NCI-H2107 treated with DMSO at 0.1 percent for 48 hours (cell line): ENCODE measurements around the gene GRM5.
"Not testable (repeated sequence)": the region's sequence is repeated elsewhere in the genome, so short reads cannot be mapped to it uniquely, and the experiment has no call there.

ENCODE experiments used
- DNase-seq: peaks from one replicate; lab custom pipeline; 2025; ENCODE audit not compliant: unreplicated experiment; lab: John Stamatoyannopoulos, UW

Gene GRM5

GRCh38 chr11:88843766-88844426 lies 221.9 kb downstream of the GRM5 start:
- DNase-seq: not testable (repeated sequence)

GRCh38 chr11:88838139-88838538 lies 227.6 kb downstream of the GRM5 start:
- not testable (repeated sequence) for DNase-seq

GRCh38 chr11:88835709-88836108 lies 230.1 kb downstream of the GRM5 start:
- DNase-seq: not testable (repeated sequence)

- DNase-seq: no peak
These were observed 234.4 kb downstream of the GRM5 start for GRCh38 chr11:88831303-88831890.

DNA sequence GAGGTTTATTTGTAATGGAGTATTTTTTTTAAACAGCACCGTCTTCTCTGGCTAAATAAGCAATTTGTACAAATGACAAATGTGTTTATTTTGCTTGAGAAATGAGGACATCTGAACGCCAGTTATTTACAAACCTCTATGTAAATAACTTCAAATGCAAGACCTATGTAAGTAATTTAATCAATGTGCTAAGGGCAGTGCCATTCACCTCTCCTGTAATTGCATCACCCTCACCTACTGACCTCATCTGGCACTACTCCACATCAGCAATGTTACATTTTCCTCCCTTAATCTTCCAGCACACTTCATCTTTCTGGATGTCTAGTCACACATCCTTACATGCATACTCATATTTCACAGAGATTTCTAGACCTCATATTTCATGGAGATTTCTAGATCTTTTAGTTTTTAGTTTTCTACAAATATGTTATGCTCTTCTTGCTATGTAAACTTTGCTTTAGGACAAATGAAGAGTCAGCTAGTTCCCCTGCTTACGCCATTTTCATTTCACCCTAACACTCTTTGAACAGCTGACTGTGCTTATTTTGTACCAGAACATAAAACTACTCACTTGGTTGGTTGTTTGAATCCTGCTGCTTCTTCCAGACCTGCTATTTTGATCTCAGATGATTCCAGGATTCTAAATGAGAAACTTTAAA lies 238.6 kb downstream of the GRM5 start:
- no peak for DNase-seq

DNA sequence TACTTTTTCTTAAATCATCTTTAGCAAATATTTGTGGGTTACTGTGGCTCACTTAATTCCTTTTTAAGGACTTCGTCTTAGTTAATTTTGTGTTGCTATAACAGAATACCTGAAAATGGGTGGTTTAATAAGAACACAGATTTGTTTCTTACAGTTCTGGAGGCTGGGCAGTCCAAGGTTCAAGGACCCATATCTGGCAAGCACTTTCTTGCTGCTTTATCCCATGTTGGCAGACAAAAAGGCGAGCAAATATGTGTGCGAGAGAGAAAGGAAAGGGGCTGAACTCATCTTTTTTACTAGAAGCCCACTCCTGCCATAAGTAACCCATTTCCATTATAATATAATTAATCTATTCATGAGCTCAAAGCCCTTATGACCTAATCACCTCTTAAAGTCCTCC lies 246.2 kb downstream of the GRM5 start:
- no peak for DNase-seq

- DNase-seq: no peak
These were observed 246.8 kb downstream of the GRM5 start for GRCh38 chr11:88818978-88819377.

DNA sequence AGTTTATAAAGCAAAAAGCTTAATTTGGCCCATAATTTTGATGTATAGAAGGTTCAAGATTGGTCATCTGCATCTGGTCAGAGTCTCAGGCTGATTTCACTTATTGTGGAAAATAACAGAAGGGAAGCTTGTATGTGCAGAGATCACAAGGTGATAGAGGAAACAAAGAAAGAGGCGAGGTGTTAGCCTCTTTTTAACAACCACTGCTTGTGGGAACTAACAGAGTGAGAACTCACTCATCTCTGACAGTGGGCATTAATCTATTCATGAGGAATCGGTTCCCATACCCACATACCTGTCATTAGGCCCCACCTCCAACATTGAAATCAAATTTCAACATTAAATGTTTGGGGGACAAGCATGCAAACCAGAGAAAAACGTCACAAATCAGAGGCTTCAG lies 250.3 kb downstream of the GRM5 start:
- no peak for DNase-seq

DNA sequence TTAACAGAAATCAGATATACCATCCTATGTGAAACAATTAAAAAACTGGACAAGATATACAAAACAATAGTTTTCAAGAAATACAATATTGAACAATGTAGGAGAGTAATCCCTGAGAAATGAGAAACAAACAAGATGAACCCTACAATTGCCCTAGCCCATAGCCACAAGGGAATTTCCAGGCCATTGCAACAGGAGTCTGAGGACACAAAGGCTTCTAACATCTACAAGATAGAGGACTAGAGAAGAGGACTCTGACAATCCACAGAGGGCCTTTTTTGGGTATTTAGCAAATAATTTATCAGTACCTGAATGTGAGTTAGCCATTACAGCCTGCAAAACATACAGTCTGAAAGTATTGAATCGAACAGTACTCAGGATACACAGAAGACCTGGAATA lies 251.7 kb downstream of the GRM5 start:
- no peak for DNase-seq

- no peak for DNase-seq
These were observed 252.4 kb downstream of the GRM5 start for GRCh38 chr11:88813233-88813915.

DNA sequence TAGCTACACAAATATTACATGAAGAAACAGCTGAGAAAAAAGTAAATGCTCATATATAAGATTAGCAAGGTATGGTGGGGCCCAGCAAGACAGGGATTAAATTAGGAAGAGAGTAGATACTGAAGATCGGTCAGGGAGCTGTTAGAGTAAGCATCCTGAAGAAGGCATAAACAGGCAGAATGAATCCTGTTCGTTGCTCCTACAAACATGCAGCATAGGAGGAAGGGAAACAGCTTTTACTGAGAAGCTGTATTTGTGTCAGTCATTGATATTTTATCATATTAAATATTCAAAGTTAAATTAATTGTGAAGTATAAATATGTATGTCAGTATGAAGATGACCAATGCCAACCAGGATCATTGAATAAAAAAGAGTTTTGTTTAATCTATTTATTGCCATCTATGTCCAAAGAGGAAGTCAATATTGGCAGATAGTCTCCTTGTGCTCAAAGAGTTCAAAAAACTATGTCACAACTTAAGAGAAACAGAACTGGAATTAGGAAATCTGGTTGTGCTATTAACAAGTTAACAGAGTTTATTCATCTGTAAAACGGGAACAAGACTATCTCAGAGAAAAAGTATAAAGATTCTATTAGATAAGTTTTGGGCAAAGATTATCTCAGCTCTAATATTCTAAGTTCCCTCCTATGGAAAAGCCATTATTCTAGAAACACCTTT lies 255.2 kb downstream of the GRM5 start:
- DNase-seq: no peak

GRCh38 chr11:88809126-88809525 lies 256.7 kb downstream of the GRM5 start:
- DNase-seq: no peak

DNA sequence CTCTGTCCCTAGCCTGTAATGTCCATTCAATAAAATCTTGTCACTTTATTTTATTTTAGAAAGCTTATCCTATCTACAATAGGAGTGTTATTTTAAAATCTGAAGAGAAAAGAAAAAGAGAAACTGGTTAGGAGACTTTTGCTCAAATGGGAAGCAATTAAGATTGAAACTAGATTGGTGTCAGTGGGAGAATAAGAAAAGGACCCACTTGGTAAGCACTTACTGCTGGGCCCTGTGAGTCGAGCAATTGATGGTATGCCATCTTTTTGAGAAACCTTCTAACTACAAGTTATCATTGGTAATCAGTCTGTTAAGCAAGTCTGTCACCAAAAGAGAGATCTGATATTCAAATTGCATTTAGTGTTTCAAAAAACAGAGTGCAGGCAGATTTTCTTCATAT lies 258.4 kb downstream of the GRM5 start:
- DNase-seq: no peak

DNA sequence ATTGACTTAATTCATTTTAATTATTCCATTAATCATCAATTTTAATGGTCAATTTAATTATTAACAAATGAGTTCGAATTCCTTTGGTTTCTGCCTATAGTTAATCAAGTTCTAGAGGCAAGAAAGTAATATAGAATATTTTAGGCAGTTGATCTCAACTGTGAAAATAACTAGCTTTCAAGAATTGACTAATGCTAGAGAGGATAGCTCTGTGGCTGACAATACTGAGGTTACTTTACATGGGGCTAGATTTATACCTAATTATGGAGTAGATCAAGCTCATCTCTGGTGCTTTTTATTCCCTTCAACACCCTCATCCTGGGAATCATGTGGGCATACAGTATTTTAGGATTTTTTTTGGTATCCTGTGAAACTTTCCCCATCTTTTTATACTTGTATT lies 259.4 kb downstream of the GRM5 start:
- no peak for DNase-seq

- no peak for DNase-seq
These were observed 264.2 kb downstream of the GRM5 start for GRCh38 chr11:88801484-88802123.

GRCh38 chr11:88799771-88800500 lies 265.8 kb downstream of the GRM5 start:
- no peak for DNase-seq

GRCh38 chr11:88790182-88790581 lies 275.6 kb downstream of the GRM5 start:
- no peak for DNase-seq

- no peak for DNase-seq
These were observed 286.2 kb downstream of the GRM5 start for GRCh38 chr11:88779577-88779976.

DNA sequence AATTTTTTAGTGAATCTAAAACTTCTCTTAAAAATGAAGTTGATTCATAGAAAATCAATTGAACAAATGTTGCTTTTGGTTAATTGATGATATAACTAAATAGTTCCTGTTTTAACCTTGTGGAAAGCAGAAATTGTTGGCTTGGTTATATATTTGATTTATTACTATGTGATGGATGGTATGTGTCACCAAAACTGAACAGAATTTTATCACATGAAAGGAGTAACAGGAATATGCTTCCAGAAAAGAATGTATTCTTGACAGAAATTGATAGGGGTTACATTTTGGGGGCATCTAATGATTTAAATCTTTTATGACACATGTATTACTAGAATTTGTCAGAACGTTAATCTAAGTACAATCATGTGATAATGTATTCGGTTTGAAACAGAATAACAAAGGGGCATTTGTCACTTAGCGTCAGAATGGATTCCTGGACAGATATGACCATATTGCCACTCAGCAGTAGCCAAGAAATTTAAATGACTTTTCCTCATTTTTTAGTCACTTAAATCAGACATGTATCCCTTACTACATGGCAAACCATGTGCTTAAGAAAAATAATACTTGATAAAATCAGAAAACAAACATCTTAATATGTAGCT lies 295.2 kb downstream of the GRM5 start:
- no peak for DNase-seq

- no peak for DNase-seq
These were observed 321.6 kb downstream of the GRM5 start for GRCh38 chr11:88744140-88744539.
